H1 (cell line): Measurements from ENCODE around the gene AKAP12. TPM values are rescaled to one million over a fixed set of nuclear protein-coding genes. Genes with fewer than 3 reads are reported as not detected.

Source experiments
- CTCF ChIA-PET: fragments of 300-600 bp; sonication (Branson Sonifier 250); formaldehyde crosslinking; loops from one replicate; lab custom pipeline; 2021; ENCODE audit not compliant: partially characterized antibody; lab: Charles Lee
- POLR2A ChIA-PET: fragments of 300-600 bp; sonication (Branson Sonifier 250); formaldehyde crosslinking; loops from one replicate; lab custom pipeline; 2021; ENCODE audit warnings: inconsistent platforms; ENCODE audit not compliant: partially characterized antibody; lab: Charles Lee
- DNase-seq, 2 experiments: peaks; one replicate each; pipeline versions ENCODE4 v3.0.0 to v3.0.0-alpha.2; 2010 to 2022; ENCODE audit warnings: low spot score in 2 of 2, low read depth in 1 of 2, mixed read lengths in 1 of 2
- FAIRE-seq: peaks from 2 replicates; lab custom pipeline; 2011; peaks lifted over from hg19 to GRCh38; lab: Jason Lieb, UNC
- H2AFZ ChIP-seq: 2 replicates; pipeline ENCODE4 v1.8.1; 2012; ENCODE audit warnings: low read length, inconsistent platforms
- H2AK5ac ChIP-seq: 2 replicates; pipeline ENCODE4 v1.6.1; 2013; ENCODE audit warnings: low read depth, low read length
- H2BK120ac ChIP-seq: replicated peaks from 2 replicates; pipeline ENCODE3; 2013; ENCODE audit warnings: low read depth, low read length, inconsistent platforms
- H2BK12ac ChIP-seq: 2 replicates; pipeline ENCODE4 v1.6.1; 2013; ENCODE audit warnings: low read depth, low read length
- H2BK15ac ChIP-seq: 2 replicates; pipeline ENCODE4 v1.6.1; 2013; ENCODE audit warnings: low read length
- H2BK20ac ChIP-seq: 2 replicates; pipeline ENCODE4 v1.6.1; 2013; ENCODE audit warnings: low read length
- H2BK5ac ChIP-seq: 2 replicates; pipeline ENCODE4 v1.6.1; 2013; ENCODE audit warnings: low read depth, low read length
- H3K14ac ChIP-seq: 2 replicates; pipeline ENCODE4 v1.6.1; 2013; ENCODE audit warnings: inconsistent platforms; ENCODE audit not compliant: insufficient read length
- H3K18ac ChIP-seq: 2 replicates; pipeline ENCODE4 v1.6.1; 2013; ENCODE audit warnings: low read length; ENCODE audit errors: extremely low read depth
- H3K23ac ChIP-seq: 2 replicates; pipeline ENCODE4 v1.6.1; 2013; ENCODE audit warnings: inconsistent platforms; ENCODE audit not compliant: insufficient read length
- H3K23me2 ChIP-seq: 2 replicates; pipeline ENCODE4 v1.6.1; 2013; ENCODE audit warnings: low read depth, low read length
- H3K27ac ChIP-seq: 2 replicates; pipeline ENCODE4 v1.6.1; 2011; ENCODE audit warnings: low read depth, low read length, inconsistent platforms
- H3K27me3 ChIP-seq, 4 experiments: replicated peaks in 1 of 4; 1 replicate in 1 of 4; 2 replicates in 3 of 4; pipeline versions ENCODE4 v1.6.1 to v1.8.1; 2011 to 2013; ENCODE audit warnings: low read length in 3 of 4, mild to moderate bottlenecking in 3 of 4, inconsistent platforms in 2 of 4, mixed read lengths in 2 of 4, moderate library complexity in 1 of 4; ENCODE audit not compliant: control insufficient read depth in 3 of 4, insufficient read depth in 3 of 4; ENCODE audit errors: extremely low read depth in 1 of 4
- H3K36me3 ChIP-seq, 4 experiments: 2 replicates each; pipeline versions ENCODE4 v1.6.1 to v1.8.1; 2011 to 2013; ENCODE audit warnings: mild to moderate bottlenecking in 4 of 4, low read length in 3 of 4, moderate library complexity in 2 of 4, control low read depth in 1 of 4, inconsistent platforms in 1 of 4; ENCODE audit not compliant: insufficient read depth in 4 of 4, control insufficient read depth in 2 of 4
- H3K4ac ChIP-seq: replicated peaks from 2 replicates; pipeline ENCODE3; 2013; ENCODE audit warnings: low read length, low read depth, mixed read lengths, inconsistent platforms; ENCODE audit not compliant: insufficient read length
- H3K4me1 ChIP-seq, 4 experiments: replicated peaks in 1 of 4; 1 replicate in 1 of 4; 2 replicates in 3 of 4; pipeline versions ENCODE4 v1.6.1 to v1.8.1; 2011 to 2013; ENCODE audit warnings: low read length in 3 of 4, inconsistent platforms in 2 of 4, mixed read lengths in 1 of 4; ENCODE audit not compliant: insufficient read depth in 4 of 4, control insufficient read depth in 3 of 4
- H3K4me2 ChIP-seq, 2 experiments: 2 replicates each; pipeline versions ENCODE4 v1.6.1 to v1.8.1; 2011 to 2013; ENCODE audit warnings: low read depth in 2 of 2, low read length in 2 of 2, control low read depth in 1 of 2, inconsistent platforms in 1 of 2, mild to moderate bottlenecking in 1 of 2; ENCODE audit not compliant: insufficient read depth in 1 of 2
- H3K4me3 ChIP-seq, 4 experiments: fragments of 200-600, 300-600 bp in 1 of 4; sonication (generic), shearing (Covaris generic), sonication (Bioruptor Twin) in 1 of 4; 2 replicates each; pipeline versions ENCODE4 v1.5.1 to v1.8.1; 2011 to 2016; ENCODE audit warnings: low read length in 4 of 4, low read depth in 3 of 4, control low read depth in 2 of 4, inconsistent platforms in 2 of 4, mild to moderate bottlenecking in 2 of 4, mixed read lengths in 1 of 4, moderate library complexity in 1 of 4; ENCODE audit not compliant: insufficient read depth in 2 of 4; ENCODE audit errors: extremely low read depth in 1 of 4
- H3K56ac ChIP-seq: replicated peaks from 2 replicates; pipeline ENCODE3; 2013; ENCODE audit warnings: low read depth, mild to moderate bottlenecking, mixed read lengths, low read length, inconsistent platforms; ENCODE audit not compliant: insufficient read length
- H3K79me1 ChIP-seq: 2 replicates; pipeline ENCODE4 v1.6.1; 2013; ENCODE audit warnings: low read depth, low read length, control low read depth
- H3K79me2 ChIP-seq, 2 experiments: 2 replicates each; pipeline versions ENCODE4 v1.6.1 to v1.8.1; 2012 to 2013; ENCODE audit warnings: low read length in 2 of 2, mild to moderate bottlenecking in 2 of 2, inconsistent platforms in 1 of 2; ENCODE audit not compliant: insufficient read depth in 2 of 2, control insufficient read depth in 1 of 2
- H3K9ac ChIP-seq, 4 experiments: replicated peaks in 1 of 4; 1 replicate in 1 of 4; 2 replicates in 3 of 4; pipeline versions ENCODE4 v1.6.1 to v1.8.1; 2011 to 2013; ENCODE audit warnings: low read depth in 3 of 4, low read length in 3 of 4, control low read depth in 2 of 4, mild to moderate bottlenecking in 2 of 4, moderate library complexity in 2 of 4, inconsistent platforms in 1 of 4; ENCODE audit errors: extremely low read depth in 1 of 4
- H3K9me3 ChIP-seq, 2 experiments: 2 replicates each; pipeline versions ENCODE4 v1.6.1 to v1.8.1; 2012 to 2013; ENCODE audit warnings: mild to moderate bottlenecking in 2 of 2, moderate library complexity in 2 of 2, control low read depth in 1 of 2, inconsistent platforms in 1 of 2, low read depth in 1 of 2, low read length in 1 of 2, mixed read lengths in 1 of 2; ENCODE audit not compliant: insufficient read depth in 2 of 2
- H4K20me1 ChIP-seq, 2 experiments: replicated peaks in 1 of 2; 2 replicates each; pipeline versions ENCODE3 to v1.8.1; 2011 to 2013; ENCODE audit warnings: inconsistent platforms in 2 of 2, low read length in 2 of 2, mild to moderate bottlenecking in 1 of 2; ENCODE audit not compliant: insufficient read depth in 2 of 2, control insufficient read depth in 1 of 2
- H4K5ac ChIP-seq: 2 replicates; pipeline ENCODE4 v1.6.1; 2013; ENCODE audit warnings: low read length, low read depth, mixed read lengths, inconsistent platforms; ENCODE audit not compliant: insufficient read length
- H4K8ac ChIP-seq: 2 replicates; pipeline ENCODE4 v1.8.0; 2013; ENCODE audit warnings: mild to moderate bottlenecking, moderate library complexity, low read length, inconsistent platforms; ENCODE audit not compliant: insufficient read depth; ENCODE audit errors: extremely low read depth
- H4K91ac ChIP-seq: replicated peaks from 2 replicates; pipeline ENCODE3; 2013; ENCODE audit warnings: low read length, mixed read lengths, inconsistent platforms; ENCODE audit not compliant: insufficient read length
- CBX5 ChIP-seq: fragments of 300-800, 300-1000 bp; sonication (generic); IDR thresholded peaks from 2 replicates; pipeline ENCODE4 v1.7.1; 2016; ENCODE audit warnings: antibody characterized with exemption, low read length, low read depth
- CHD2 ChIP-seq: IDR thresholded peaks from 2 replicates; pipeline ENCODE4 v1.6.1; 2012; ENCODE audit warnings: low read length, improper control_type of control experiment
- CTBP2 ChIP-seq: IDR thresholded peaks from 2 replicates; pipeline ENCODE4 v1.7.0; 2011; ENCODE audit warnings: borderline replicate concordance, mild to moderate bottlenecking, moderate library complexity, mixed read lengths, low read length; ENCODE audit not compliant: insufficient read depth, insufficient read length
- FOSL1 ChIP-seq: IDR thresholded peaks from 2 replicates; pipeline ENCODE4 v1.6.1; 2011; ENCODE audit warnings: mild to moderate bottlenecking, low read depth, low read length, moderate library complexity; ENCODE audit not compliant: insufficient read depth
- KDM4A ChIP-seq: IDR thresholded peaks from one replicate; pipeline ENCODE4 v1.7.1; 2012; ENCODE audit warnings: low read depth, mild to moderate bottlenecking, moderate library complexity, low read length, inconsistent platforms; ENCODE audit not compliant: severe bottlenecking
- SIN3A ChIP-seq, 2 experiments: IDR thresholded peaks in 1 of 2; conservative IDR thresholded peaks in 1 of 2; 2 replicates each; pipeline ENCODE4 v1.6.1; 2011 to 2012; ENCODE audit warnings: low read length in 2 of 2, improper control_type of control experiment in 1 of 2, low read depth in 1 of 2, mild to moderate bottlenecking in 1 of 2
- SUZ12 ChIP-seq: fragments of 200-600 bp; sonication (generic); IDR thresholded peaks from 2 replicates; pipeline ENCODE4 v1.6.1; 2012; ENCODE audit warnings: mild to moderate bottlenecking, inconsistent platforms, low read length, moderate library complexity, mixed read lengths
- TAF1 ChIP-seq: IDR thresholded peaks from 2 replicates; pipeline ENCODE4 v1.6.1; 2011; ENCODE audit warnings: mild to moderate bottlenecking, low read depth, low read length
- WGBS, 2 experiments: shearing (Covaris generic) in 1 of 2; methylation state at CpG; one replicate each; pipeline versions ENCODE4 v1.1.6 to v1.1.7; 2013 to 2015; ENCODE audit warnings: low lambda C conversion rate in 2 of 2, mixed read lengths in 2 of 2, inconsistent platforms in 1 of 2, low coverage in 1 of 2, missing lambda C conversion rate in 1 of 2; ENCODE audit not compliant: insufficient replicate concordance in 2 of 2, insufficient coverage in 1 of 2, insufficient read length in 1 of 2; ENCODE audit errors: extremely low coverage in 1 of 2, missing lambda C conversion rate in 1 of 2; 5-methylcytosine and 5-hydroxymethylcytosine counted together
- polyA plus RNA-seq, 7 experiments: library from polyadenylated mRNA; depleted of rRNA in 3 of 7; stranded (reverse) in 5 of 7; unstranded in 2 of 7; fragments of >200 nt in 5 of 7; fragments of 200-250 nt in 2 of 7; gene quantifications; 1 replicate in 5 of 7; 2 replicates in 1 of 7; 4 replicates in 1 of 7; pipeline versions ENCODE4 v1.2.1 to v1.2.3, GENCODE V29; 2011 to 2013; ENCODE audit warnings: missing spikeins in 2 of 7, mixed read lengths in 2 of 7
- total RNA-seq: library from RNA; stranded (reverse); fragmentation: NEBNext Ultra II Directional; extraction: Animal tissue kit (Norgen Biotek cat#: 25700); gene quantifications from 2 replicates; pipeline ENCODE4 v1.2.1, GENCODE V29; 2021

Gene AKAP12
- total and polyA plus RNA-seq, 2 of the 8 experiments (the other 6 are each of a cell fraction or from before 2014, with no cell fraction given) = 14.6 to 79.2 TPM

DNA sequence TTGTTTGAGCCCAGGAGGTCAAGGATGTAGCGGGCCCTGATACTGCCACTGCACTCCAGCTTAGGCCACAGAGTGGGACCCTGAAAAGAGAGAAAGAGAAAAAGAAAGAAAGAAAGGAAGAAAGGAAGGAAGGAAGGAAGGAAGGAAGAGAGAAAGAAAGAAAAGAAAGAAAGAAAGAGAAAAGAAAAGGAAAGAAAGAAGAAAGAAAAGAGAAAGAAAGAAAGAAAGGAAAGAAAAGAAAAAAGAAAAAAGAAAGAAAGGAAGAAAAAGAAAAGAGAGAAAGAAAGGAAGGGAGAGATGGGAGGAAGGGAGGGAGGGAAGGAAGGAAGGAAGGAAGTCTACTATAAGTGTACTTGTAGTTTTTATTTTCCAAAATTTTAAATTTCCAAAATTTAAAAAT is 42.2 kb upstream of the AKAP12 start:
- H4K8ac ChIP-seq = no peak overlapping the region
- no peaks in the 10 kb centered on the region for H3K27me3 ChIP-seq
- no peaks in the 10 kb centered on the region for H3K23me2 ChIP-seq
- H3K36me3 ChIP-seq = no peaks in the 10 kb centered on the region
- ChIA-PET POLR2A (interaction anchor here (0.9 kb wide), 1 partner anchor 44 kb away, joined by 3 read pairs; no protein-coding TSS in a partner anchor), CTCF (interaction anchor here (1.1 to 1.7 kb wide), 2 partner anchors 127 to 268 kb away, joined by 4 to 5 read pairs; no protein-coding TSS in a partner anchor)
- H3K4me2 ChIP-seq = no peak overlapping the region
- DNase-seq (no peak), FAIRE-seq (no peak)
- H3K14ac ChIP-seq = no peak overlapping the region
- no peak overlapping the region for H3K56ac ChIP-seq
- no peaks in the 10 kb centered on the region for H4K20me1 ChIP-seq
- no peaks in the 10 kb centered on the region for H3K79me1 ChIP-seq
- no peaks in the 10 kb centered on the region for H3K4me1 ChIP-seq
- no peaks in the 10 kb centered on the region for H3K9me3 ChIP-seq
- H2BK120ac ChIP-seq = no peak overlapping the region
- no peak overlapping the region for H3K23ac ChIP-seq
- H4K91ac ChIP-seq = no peak overlapping the region
- H3K9ac ChIP-seq = no peak overlapping the region
- WGBS, 2 experiments = 100% methylated on average over 1 of the region's 1 CpG; no CpG with 5 or more reads in 1 of the 2 experiments
- H2AK5ac ChIP-seq = no peak overlapping the region
- no peak overlapping the region for H2BK20ac ChIP-seq
- no peak overlapping the region for H3K27ac ChIP-seq
- no peak overlapping the region for H3K4me3 ChIP-seq
- no peak overlapping the region for H2BK5ac ChIP-seq
- no peak overlapping the region for H2BK15ac ChIP-seq
- no peak for TF ChIP-seq SUZ12
- no peak for TF ChIP-seq FOSL1
- TF ChIP-seq CTBP2 = no peak
- no peak for TF ChIP-seq TAF1
- no peak for TF ChIP-seq CBX5
- no peak for TF ChIP-seq KDM4A
- TF ChIP-seq CHD2 = no peak
- TF ChIP-seq SIN3A (conservative IDR thresholded peaks at IDR 0.05 in 1 of 2, IDR thresholded peaks at IDR 0.05 in 1 of 2; ENCODE audit: low read depth in 1 of 2, low read length in 2 of 2) = no peak
- no peaks in the 10 kb centered on the region for H3K79me2 ChIP-seq
- no peak overlapping the region for H3K4ac ChIP-seq
- H4K5ac ChIP-seq = no peak overlapping the region
- H3K18ac ChIP-seq = no peak overlapping the region
- no peak overlapping the region for H2AFZ ChIP-seq
- no peak overlapping the region for H2BK12ac ChIP-seq
